Fibroblast of lung (primary cell): ENCODE results near the gene CACNA2D3.

Experiments
- CTCF ChIP-seq, 2 donors: IDR thresholded peaks in 1 of 2; conservative IDR thresholded peaks in 1 of 2; 1 replicate in 1 of 2; 2 replicates in 1 of 2; pipeline ENCODE4 v1.5.1; 2011 to 2012; ENCODE audit warnings: low read length in 2 of 2, control low read depth in 1 of 2, inconsistent platforms in 1 of 2, low read depth in 1 of 2, mild to moderate bottlenecking in 1 of 2
- EZH2 ChIP-seq: IDR thresholded peaks from 2 replicates; pipeline ENCODE4 v1.5.1; 2012; ENCODE audit warnings: low read length, control low read depth, mild to moderate bottlenecking; ENCODE audit errors: missing control alignments

DNA sequence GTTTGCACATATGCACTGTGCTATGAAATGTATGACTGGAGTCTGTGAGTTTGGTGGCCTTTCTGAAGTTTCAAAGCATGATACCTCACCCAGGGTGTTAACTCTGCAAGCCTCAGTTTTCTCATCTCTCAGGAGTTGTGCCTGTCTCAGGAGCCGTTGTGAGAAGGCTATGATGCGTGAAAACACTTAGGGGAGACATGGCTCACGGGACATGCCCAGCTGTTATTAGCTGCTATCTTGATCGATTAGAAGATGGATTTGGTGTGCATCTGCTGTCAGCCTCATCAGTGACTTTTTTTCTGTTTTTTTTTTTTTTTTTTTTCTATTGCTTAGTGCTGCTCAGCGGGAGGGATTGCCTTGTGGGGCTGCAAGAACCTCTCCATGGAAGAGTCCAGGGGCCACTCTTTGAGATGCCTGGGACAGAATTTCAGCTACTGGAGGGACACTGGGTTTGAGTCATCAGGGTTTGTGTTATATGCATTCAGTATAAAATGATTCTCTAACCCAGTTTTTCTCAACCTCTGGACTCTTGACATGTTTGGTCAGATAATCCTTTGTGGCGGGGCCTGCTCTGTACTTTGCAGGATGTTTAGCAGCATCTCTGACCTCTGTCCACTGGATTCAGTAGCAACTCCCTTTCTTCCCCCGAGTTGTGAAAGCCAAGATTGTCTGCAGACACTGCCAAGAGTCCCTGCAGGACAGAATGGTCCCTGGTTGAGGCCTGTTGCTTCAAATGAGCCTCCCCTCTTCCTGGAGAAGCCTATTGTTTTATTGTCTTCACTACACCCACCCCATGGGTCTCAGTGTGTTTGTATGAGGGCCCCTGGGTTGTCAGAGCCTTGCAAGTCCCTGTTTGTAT is 181.4 kb downstream of the CACNA2D3 start:
- TF ChIP-seq CTCF (conservative IDR thresholded peaks at IDR 0.05 in 1 of 2, IDR thresholded peaks at IDR 0.05 in 1 of 2; ENCODE audit: low read depth in 1 of 2, low read length in 2 of 2) = no peak
- no peak for TF ChIP-seq EZH2
